Middle frontal gyrus (tissue), 1 donor: Measurements from ENCODE around the gene MPST.
"Not testable (repeated sequence)": the region's sequence is repeated elsewhere in the genome, so short reads cannot be mapped to it uniquely, and the experiment has no call there.

Experiments used
- DNase-seq: peaks from one replicate; pipeline ENCODE4 v3.0.0-alpha.2; 2015; ENCODE audit warnings: low spot score; ENCODE audit errors: extremely low spot score

MPST gene

GRCh38 chr22:37019309-37020191, at the start of gene MPST, which contains the start of gene TST:
Gene MPST, plus strand, starts transcription at chr22:37019742. Its CDS starts 95 bp downstream, at chr22:37019837.
Gene TST, minus strand, starts transcription at chr22:37019447. Its CDS starts 715 bp downstream, at chr22:37018732.
- DNase-seq, result peak; percentile 64

DNA sequence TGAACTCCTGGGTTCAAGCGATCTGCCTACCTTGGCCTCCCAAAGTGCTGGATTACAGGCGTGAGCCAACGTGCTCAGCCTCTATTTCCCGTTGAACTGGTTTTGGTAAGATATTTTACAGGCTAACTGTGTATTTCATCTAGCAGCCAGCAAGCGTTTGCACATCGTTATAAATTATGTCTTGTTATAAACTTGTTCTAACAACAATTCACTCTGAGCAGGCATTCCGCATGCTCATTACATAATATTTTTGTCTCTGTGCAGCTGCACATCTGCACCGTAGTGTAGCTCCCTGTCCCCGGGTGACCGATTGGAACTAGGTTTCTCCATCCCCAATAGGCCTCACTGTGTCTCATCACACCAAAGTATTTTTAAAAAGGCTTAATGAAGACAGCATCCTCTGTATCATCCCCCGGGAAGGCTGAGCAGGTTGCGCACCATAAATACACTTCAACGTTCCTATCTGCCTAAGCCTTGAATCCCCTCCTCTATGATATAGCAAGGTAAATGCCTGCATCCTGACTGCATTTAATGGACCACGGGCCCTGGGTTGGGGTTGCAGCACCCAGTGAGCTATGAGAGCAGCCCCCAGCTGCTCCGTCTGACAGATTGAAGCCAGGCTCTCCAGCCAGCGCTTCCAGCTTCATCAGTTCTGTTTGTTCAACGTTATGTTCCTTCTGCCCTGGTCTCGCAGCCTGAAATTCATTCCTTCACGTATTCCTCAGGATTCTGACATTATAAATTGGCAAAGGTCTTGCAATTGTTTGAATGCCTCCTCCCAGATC, 48.0 kb upstream of the MPST start:
- DNase-seq, result no peak

GRCh38 chr22:36976606-36977005, 42.9 kb upstream of the MPST start:
- no peak for DNase-seq

DNA sequence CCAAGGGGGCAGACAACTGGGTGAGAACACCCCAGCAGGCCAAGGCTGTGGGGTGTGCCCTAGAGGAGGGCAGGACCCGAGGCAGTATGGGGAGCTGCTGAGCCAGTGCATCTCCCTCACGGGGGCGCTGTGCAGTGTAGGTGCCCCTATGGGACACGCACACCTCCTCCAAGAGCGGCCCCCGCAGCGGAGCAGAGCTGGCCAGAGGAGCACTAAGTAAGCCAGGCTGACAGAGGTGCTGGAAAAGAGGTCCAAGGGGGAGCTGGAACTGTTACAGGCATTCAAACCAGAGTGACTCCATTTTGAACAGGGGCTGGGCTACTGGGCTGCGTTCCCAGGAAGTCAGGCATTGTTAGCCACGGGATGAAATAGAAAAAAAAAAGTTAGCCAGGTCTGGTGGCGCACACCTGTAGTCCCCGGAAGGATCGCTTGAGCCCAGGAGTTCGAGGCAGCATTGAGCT, 42.1 kb upstream of the MPST start:
- no peak for DNase-seq

DNA sequence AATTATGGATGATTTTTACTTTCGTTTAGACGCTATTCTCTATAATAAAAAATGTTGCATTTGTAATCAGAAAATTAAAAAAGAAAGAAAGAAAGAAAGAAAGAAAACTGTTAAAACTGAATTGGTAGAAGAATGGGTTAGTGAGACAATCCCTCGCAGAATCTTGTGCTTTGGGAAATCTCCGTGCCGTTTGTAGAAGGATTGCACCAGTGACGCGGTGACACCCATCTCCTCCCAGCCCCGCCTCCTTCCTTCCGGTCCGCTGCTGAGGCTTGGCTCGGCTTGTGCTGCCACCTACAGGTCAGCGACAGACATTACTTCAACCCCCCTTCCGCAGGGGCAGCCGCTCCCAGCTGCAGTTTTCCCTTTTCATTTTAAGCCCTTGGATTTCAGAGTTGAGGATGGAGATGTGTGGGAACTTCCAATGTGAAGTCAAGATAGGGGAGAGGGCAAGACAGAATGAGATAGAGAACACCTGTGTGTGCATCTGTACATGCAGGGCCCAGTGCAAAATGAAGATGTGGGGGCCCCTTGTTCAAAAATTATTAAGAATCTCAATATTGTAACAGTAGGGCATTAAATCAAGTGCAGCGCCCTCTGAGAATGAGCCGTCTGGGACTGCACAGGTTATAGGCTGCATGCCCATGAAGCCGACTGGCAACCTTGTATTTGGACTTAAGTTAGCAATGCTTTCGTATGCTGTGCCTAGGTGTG, 41.4 kb upstream of the MPST start:
- DNase-seq, result peak; percentile 86

DNA sequence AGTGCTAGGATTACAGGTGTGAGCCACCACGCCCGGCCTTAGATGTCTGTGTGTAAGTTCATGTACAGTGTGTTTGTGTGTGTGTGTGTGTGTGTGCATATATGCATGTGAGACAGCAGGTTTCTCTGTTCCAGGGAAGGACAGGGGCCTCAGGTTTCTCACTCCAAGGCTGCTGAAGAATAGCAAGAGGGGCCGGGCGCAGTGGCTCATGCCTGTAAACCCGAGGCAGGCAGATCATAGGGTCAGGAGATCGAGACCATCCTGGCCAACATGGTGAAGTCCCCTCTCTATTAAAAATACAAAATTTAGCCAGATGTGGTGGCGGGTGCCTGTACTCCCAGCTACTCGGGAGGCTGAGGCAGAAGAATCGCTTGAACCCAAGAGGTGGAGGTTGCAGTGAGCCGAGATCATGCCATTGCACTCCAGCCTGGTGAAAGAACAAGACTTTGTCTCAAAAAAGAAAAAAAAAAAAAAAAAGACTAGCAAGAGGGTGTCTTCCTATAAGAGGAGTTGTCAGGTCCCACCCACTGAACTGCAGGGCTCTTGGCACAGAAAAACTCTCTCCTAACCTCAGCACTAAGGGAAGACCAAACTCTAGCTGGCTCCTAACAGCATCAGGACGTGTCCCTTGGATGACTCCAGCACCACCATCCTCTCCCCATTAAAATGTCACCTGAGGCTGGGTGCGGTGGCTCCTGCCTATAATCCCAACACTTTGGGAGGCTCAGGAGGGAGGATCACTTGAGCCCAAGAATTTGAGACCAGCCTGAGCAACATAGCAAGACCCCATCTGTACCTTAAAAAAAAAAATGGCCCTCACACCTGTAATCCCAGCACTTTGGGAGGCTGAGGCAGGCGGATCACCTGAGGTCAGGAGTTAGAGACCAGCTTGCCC, 40.3 kb upstream of the MPST start:
- no peak for DNase-seq

DNA sequence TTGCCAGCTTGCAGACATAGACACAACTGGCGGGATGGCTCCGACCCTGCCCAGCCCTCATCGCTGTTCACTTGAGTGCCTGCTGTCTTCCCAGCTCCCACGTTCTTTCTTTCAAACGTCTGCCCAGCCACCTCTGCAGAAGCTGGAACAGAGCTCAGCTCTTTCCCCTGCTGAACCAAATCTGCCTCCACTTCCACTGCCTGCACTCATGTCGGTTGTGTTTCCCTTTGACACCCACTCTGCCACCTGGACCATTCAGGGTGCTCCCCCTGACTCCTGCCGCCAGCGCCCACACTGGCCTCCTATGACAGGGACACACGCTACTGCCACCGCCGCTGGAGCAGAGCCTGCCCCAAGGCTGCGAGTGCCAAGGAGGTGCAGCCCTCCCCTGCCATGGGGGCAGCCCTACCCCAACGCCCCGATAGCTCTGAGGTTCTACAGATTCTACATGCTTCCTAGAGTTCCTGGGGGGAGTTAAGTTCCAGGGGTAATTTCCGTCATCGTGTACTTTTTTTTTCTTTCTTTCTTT, 38.2 kb upstream of the MPST start:
- DNase-seq, result no peak

DNA sequence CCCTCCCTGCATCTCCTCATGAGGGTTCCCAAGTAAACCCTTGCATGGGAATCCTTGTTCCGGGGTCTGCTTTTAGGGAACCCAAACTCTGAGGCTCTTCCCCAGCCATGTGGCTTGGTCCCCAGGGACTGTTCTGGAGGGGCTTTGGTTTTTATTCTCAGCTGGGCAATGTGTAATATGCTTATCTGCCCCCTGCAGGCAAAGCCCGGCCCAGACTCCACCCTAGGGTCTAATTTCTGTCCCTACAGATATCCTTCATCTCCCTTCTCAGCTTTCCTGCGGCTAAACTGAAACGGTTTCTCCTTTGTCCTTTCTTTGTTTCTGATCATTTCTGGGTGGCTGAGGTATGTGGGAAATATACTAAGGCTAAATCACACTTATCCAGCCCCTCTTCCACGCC, 37.4 kb upstream of the MPST start:
- no peak for DNase-seq

DNA sequence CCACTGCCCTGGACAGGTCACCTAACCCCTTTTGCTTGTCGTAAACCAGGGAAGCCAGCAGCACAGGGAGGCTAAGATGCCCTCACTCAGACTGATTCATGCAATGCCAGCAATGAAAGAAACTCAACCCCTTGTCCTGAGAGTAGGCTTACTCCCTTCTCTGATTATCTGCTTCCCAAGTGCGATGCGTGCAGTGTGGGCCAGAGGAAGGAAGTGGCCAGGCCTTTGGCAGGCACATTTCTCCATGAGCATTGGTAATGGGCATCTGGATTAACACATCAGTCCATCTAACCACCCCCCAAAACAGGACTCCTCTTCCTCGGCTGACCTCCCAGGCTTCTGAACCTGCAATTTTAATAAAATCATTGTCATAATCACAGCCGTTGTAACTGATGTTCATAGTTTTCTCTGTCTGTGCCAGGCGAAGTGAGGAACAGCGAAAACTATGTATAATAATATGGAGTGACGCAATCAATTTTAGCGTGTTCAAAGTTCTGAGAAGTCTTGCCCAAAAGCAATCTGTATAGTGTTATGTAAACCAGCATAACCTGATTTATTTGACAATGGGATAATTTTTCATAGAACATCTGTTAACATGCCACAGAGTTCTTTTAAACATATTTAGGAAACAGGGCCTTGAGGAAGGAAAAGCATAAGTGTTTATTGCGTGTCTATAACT, 34.2 kb upstream of the MPST start:
- DNase-seq, result no peak

DNA sequence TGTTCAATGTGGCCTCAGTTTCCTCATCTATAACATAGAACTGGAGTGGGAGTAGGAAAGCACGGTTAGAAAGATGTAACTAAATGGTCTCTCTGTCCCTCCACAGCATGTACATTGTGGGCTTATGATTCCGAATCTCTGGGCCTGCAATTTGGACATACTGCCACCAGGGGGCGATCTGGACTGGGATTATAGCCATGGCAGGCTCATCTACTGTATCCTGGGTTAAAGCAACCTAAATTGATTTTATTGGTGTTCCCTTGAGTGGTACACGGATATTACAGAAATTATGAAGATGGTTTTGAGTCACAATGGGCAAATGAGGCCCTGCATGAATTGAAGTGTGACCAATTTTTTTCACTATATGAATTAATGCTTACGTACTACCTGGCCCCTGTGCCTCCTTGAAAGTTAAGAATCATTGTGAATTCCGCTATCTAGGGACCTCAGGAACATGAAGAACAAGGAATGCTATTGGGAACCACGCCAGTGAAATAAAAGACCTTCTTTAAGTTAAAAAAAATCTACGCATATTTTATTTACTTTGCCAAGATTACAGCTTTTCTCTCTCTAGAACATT, 33.2 kb upstream of the MPST start:
- no peak for DNase-seq

DNA sequence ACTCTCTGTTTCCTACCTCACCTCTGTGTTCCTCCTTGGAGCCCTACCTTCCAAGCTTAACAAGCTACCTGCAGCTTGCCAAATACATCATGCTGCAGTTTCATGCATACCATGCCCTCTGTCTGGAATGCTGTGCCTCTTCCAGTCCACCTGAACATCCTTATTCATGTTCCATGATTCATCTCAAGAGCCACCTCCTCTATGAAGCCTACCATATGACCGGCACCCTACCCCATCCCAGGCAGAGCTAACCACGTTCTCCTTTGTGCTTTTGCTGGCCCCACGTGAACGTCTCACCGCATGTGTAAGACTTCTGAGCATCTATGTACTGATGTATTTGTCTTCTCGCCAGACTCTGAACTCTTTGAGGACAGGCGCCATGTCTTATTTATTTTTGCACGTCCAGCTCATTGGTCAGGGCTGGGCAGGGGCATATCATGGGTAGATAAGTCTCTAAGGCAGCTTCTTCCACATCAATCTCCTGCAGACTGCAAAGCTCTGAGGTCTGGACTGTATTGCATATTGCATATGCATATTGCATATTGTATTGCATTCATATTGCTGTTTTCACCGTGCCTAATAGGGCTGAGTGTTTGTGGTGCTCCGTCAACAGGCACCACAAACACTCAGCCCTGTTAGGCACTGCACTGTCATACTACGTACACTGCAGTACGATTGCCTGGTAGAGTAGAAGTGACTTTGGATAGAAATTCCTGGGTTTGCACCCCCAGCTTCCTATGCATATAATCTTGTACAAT, 31.3 kb upstream of the MPST start:
- no peak for DNase-seq

DNA sequence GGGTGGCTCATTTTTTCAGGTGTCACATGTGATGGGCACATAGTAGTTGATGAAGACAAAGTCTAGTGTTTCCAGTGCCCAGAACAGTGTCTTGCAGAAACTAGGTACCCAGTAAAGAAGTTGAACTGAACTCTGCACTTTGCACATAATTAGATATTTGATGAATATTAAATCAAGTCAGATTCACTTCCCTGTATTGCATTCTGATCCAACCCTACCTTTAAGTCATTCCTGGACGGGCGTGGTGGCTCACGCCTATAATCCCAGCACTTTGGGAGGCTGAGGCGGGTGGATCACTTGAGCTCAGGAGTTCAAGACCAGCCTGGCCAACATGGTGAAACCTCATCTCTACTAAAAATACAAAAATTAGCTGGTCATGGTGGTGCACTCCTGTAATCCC, 30.5 kb upstream of the MPST start:
- not testable (repeated sequence) for DNase-seq

DNA sequence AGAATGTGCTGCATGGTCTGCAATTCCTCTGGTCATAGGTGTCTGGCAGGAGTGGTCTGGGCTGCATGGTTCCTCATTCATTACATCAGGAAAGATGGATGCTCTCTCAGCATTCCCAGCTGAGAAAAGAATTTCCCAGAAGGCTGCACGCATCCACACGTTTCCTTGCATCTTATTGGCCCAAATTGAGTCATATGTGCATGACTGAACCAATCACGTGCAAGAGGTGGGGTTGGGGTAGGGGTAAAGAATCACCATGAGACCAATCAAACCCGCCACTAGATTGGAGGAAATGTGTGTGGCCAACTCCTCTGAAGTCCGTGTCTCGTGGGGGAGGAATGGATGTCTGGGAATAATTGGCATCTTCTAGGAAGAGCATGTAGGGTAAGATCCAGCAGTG, 29.1 kb upstream of the MPST start:
- DNase-seq, result no peak

GRCh38 chr22:36991206-36991605, 28.3 kb upstream of the MPST start:
- no peak for DNase-seq

GRCh38 chr22:36997746-36998145, 21.8 kb upstream of the MPST start:
- no peak for DNase-seq

GRCh38 chr22:36998620-36999351, 20.8 kb upstream of the MPST start:
- DNase-seq, result no peak

- no peak for DNase-seq
These were observed 20.1 kb upstream of the MPST start for GRCh38 chr22:36999463-36999862.
